Stimulated activated CD8-positive, alpha-beta memory T cell treated with anti-CD3 and anti-CD28 coated beads, Interleukin-7, amount 100 ng/mL, for 24 hours (primary cell): ENCODE data around the gene PIK3R1.
A peak's percentile ranks its signal among the peaks of the same experiment; 100 is the strongest.

Experiments used
- DNase-seq: peaks from one replicate; pipeline ENCODE4 v3.0.0-alpha.2; 2020; ENCODE audit warnings: low read depth

Gene PIK3R1

GRCh38 chr5:68271124-68271523 lies 55.6 kb downstream of the PIK3R1 start:
- DNase-seq, result no peak

GRCh38 chr5:68272289-68272688 lies 56.7 kb downstream of the PIK3R1 start:
- DNase-seq, result no peak

GRCh38 chr5:68273717-68274409 lies 58.3 kb downstream of the PIK3R1 start:
- no peak for DNase-seq

- no peak for DNase-seq
These were observed 59.5 kb downstream of the PIK3R1 start for GRCh38 chr5:68274847-68275651.

GRCh38 chr5:68276740-68277139 lies 61.2 kb downstream of the PIK3R1 start:
- DNase-seq, result no peak

- DNase-seq, result no peak
These were observed 61.9 kb downstream of the PIK3R1 start for GRCh38 chr5:68277431-68277830.

GRCh38 chr5:68279984-68280383 lies 64.4 kb downstream of the PIK3R1 start:
- DNase-seq, result no peak

- DNase-seq, result no peak
These were observed 66.4 kb downstream of the PIK3R1 start for GRCh38 chr5:68282001-68282400.

- no peak for DNase-seq
These were observed 68.2 kb downstream of the PIK3R1 start for GRCh38 chr5:68283766-68284165.

- DNase-seq, result no peak
These were observed 69.7 kb downstream of the PIK3R1 start for GRCh38 chr5:68285075-68285840.

GRCh38 chr5:68285851-68286611 lies 70.5 kb downstream of the PIK3R1 start:
- no peak for DNase-seq

- no peak for DNase-seq
These were observed 71.0 kb downstream of the PIK3R1 start for GRCh38 chr5:68286612-68286912.

GRCh38 chr5:68287631-68287975 lies 72.0 kb downstream of the PIK3R1 start:
- no peak for DNase-seq

- DNase-seq, result peak; percentile 18
These were observed 72.6 kb downstream of the PIK3R1 start for GRCh38 chr5:68287976-68288706.

- DNase-seq, result no peak
These were observed 73.2 kb downstream of the PIK3R1 start for GRCh38 chr5:68288707-68289134.

GRCh38 chr5:68289498-68289897 lies 73.9 kb downstream of the PIK3R1 start:
- DNase-seq, result no peak

- DNase-seq, result no peak
These were observed 74.7 kb downstream of the PIK3R1 start for GRCh38 chr5:68290260-68290674.

- no peak for DNase-seq
These were observed 75.3 kb downstream of the PIK3R1 start for GRCh38 chr5:68290847-68291246.

GRCh38 chr5:68292316-68292715 lies 76.8 kb downstream of the PIK3R1 start:
- no peak for DNase-seq

GRCh38 chr5:68295772-68296171 lies 80.2 kb downstream of the PIK3R1 start:
- DNase-seq, result no peak

GRCh38 chr5:68296895-68297294 lies 81.3 kb downstream of the PIK3R1 start:
- DNase-seq, result no peak

GRCh38 chr5:68297656-68298055 lies 82.1 kb downstream of the PIK3R1 start:
- DNase-seq, result no peak
